SK-N-SH (cell line): ENCODE results near the gene MND1.

ENCODE experiments used
- CTCF ChIP-seq: fragments of 200-600 bp; sonication (generic); IDR thresholded peaks from 2 replicates; pipeline ENCODE4 v1.6.1; 2017; ENCODE audit warnings: antibody characterized with exemption, mild to moderate bottlenecking, moderate library complexity
- FOXJ3 ChIP-seq: sonication (generic); formaldehyde crosslinking; IDR thresholded peaks from 2 replicates; pipeline ENCODE4 v1.5.1; 2020; ENCODE audit warnings: mild to moderate bottlenecking, missing genetic modification reagents
- FOXM1 ChIP-seq: IDR thresholded peaks from 2 replicates; pipeline ENCODE4 v1.4.0; 2012; ENCODE audit warnings: low read depth, mild to moderate bottlenecking
- JUND ChIP-seq: IDR thresholded peaks from 2 replicates; pipeline ENCODE4 v1.4.0; 2012
- MXI1 ChIP-seq: IDR thresholded peaks from 2 replicates; pipeline ENCODE4 v1.6.1; 2012; ENCODE audit warnings: mild to moderate bottlenecking, low read depth, low read length, improper control_type of control experiment
- NFIC ChIP-seq: IDR thresholded peaks from 2 replicates; pipeline ENCODE4 v1.4.0; 2012; ENCODE audit warnings: borderline replicate concordance
- PBX3 ChIP-seq: IDR thresholded peaks from 2 replicates; pipeline ENCODE4; 2012
- RCOR1 ChIP-seq: fragments of 150-350 bp; IDR thresholded peaks from 2 replicates; pipeline ENCODE4 v1.6.1; 2017; ENCODE audit warnings: antibody characterized with exemption, low read length
- REST ChIP-seq: IDR thresholded peaks from 2 replicates; pipeline ENCODE4 v1.6.1; 2012; ENCODE audit warnings: mild to moderate bottlenecking, low read depth, low read length, moderate library complexity
- RFX5 ChIP-seq: IDR thresholded peaks from 2 replicates; pipeline ENCODE4 v1.6.1; 2012; ENCODE audit warnings: mild to moderate bottlenecking, improper control_type of control experiment, low read length
- SMC3 ChIP-seq: IDR thresholded peaks from 2 replicates; pipeline ENCODE4 v1.6.1; 2012; ENCODE audit warnings: low read depth, low read length, improper control_type of control experiment
- TAF1 ChIP-seq: IDR thresholded peaks from 2 replicates; pipeline ENCODE4 v1.6.1; 2012; ENCODE audit warnings: low read depth, mild to moderate bottlenecking, low read length, moderate library complexity, borderline replicate concordance
- YY1 ChIP-seq: IDR thresholded peaks from 2 replicates; pipeline ENCODE4 v1.4.0; 2012; ENCODE audit warnings: low read depth, mild to moderate bottlenecking

GRCh38 chr4:153434190-153434589, 89.7 kb downstream of the MND1 start:
- TF ChIP-seq REST (no peak), TAF1 (no peak), CTCF (no peak), MXI1 (no peak), SMC3 (no peak), RFX5 (no peak), JUND (no peak), PBX3 (no peak), YY1 (no peak), FOXM1 (no peak), NFIC (no peak), RCOR1 (no peak), FOXJ3 (CRISPR knock-in tag) (no peak)
